ENCODE results near the gene GRWD1. TPM values are rescaled to one million over a fixed set of nuclear protein-coding genes. Genes with fewer than 3 reads are reported as not detected.
A peak's percentile ranks its signal among the peaks of the same experiment; 100 is the strongest.

The GRWD1 gene
- total and polyA plus RNA-seq, 2 of the 13 experiments (the other 11 are each of a cell fraction or from before 2014, with no cell fraction given): 10.8 to 46.6 TPM

- TF ChIP-seq CTCF (CRISPR knock-in tag; IDR thresholded peaks at IDR 0.05) (0 out of 2 replicates have a peak, but pooled peaks have one; percentile 1), MNT (IDR thresholded peaks at IDR 0.05) (peak; percentile 14; the same call in 1 of the 2 replicates), CCAR2 (optimal IDR thresholded peaks at IDR 0.05; ENCODE audit: low read depth, low read length) (no peak), RELA (CRISPR knock-in tag; IDR thresholded peaks at IDR 0.05) (no peak), NR2F1 (CRISPR knock-in tag; IDR thresholded peaks at IDR 0.05) (peak; percentile 30 to 82; a peak in 3 of 4 replicates), ZBTB38 (CRISPR knock-in tag; IDR thresholded peaks at IDR 0.05) (0 out of 2 replicates have a peak, but pooled peaks have one; percentile 5), NR2F6 (IDR thresholded peaks at IDR 0.05) (peak; percentile 82), NR2F6 (CRISPR knock-in tag; IDR thresholded peaks at IDR 0.05) (peak; percentile 92; the same call in 1 of the 2 replicates), ZNF460 (CRISPR knock-in tag; IDR thresholded peaks at IDR 0.05; ENCODE audit: borderline replicate concordance) (no peak), ZNF768 (CRISPR knock-in tag; IDR thresholded peaks at IDR 0.05) (no peak), BHLHE40 (IDR thresholded peaks at IDR 0.05; ENCODE audit: low read length) (peak; percentile 71), GABPB1 (CRISPR knock-in tag; IDR thresholded peaks at IDR 0.05) (peak; percentile 66), ZNF441 (CRISPR knock-in tag; IDR thresholded peaks at IDR 0.05; ENCODE audit: borderline replicate concordance) (no peak), HDAC1 (CRISPR knock-in tag; IDR thresholded peaks at IDR 0.05) (peak; percentile 28), ZNF230 (CRISPR knock-in tag; IDR thresholded peaks at IDR 0.05) (0 out of 2 replicates have a peak, but pooled peaks have one; percentile 47)
- TF ChIP-seq, protein P1, sequence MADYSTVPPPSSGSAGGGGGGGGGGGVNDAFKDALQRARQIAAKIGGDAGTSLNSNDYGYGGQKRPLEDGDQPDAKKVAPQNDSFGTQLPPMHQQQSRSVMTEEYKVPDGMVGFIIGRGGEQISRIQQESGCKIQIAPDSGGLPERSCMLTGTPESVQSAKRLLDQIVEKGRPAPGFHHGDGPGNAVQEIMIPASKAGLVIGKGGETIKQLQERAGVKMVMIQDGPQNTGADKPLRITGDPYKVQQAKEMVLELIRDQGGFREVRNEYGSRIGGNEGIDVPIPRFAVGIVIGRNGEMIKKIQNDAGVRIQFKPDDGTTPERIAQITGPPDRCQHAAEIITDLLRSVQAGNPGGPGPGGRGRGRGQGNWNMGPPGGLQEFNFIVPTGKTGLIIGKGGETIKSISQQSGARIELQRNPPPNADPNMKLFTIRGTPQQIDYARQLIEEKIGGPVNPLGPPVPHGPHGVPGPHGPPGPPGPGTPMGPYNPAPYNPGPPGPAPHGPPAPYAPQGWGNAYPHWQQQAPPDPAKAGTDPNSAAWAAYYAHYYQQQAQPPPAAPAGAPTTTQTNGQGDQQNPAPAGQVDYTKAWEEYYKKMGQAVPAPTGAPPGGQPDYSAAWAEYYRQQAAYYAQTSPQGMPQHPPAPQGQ (CRISPR knock-in tag; IDR thresholded peaks at IDR 0.05; ENCODE audit: borderline replicate concordance): 0 out of 2 replicates have a peak, but pooled peaks have one; percentile 40
- TF ChIP-seq, protein P2, sequence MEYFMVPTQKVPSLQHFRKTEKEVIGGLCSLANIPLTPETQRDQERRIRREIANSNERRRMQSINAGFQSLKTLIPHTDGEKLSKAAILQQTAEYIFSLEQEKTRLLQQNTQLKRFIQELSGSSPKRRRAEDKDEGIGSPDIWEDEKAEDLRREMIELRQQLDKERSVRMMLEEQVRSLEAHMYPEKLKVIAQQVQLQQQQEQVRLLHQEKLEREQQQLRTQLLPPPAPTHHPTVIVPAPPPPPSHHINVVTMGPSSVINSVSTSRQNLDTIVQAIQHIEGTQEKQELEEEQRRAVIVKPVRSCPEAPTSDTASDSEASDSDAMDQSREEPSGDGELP (IDR thresholded peaks at IDR 0.05; ENCODE audit: borderline replicate concordance, low read depth): peak; percentile 2; the same call in 1 of the 2 replicates
- TF ChIP-seq, protein P3, sequence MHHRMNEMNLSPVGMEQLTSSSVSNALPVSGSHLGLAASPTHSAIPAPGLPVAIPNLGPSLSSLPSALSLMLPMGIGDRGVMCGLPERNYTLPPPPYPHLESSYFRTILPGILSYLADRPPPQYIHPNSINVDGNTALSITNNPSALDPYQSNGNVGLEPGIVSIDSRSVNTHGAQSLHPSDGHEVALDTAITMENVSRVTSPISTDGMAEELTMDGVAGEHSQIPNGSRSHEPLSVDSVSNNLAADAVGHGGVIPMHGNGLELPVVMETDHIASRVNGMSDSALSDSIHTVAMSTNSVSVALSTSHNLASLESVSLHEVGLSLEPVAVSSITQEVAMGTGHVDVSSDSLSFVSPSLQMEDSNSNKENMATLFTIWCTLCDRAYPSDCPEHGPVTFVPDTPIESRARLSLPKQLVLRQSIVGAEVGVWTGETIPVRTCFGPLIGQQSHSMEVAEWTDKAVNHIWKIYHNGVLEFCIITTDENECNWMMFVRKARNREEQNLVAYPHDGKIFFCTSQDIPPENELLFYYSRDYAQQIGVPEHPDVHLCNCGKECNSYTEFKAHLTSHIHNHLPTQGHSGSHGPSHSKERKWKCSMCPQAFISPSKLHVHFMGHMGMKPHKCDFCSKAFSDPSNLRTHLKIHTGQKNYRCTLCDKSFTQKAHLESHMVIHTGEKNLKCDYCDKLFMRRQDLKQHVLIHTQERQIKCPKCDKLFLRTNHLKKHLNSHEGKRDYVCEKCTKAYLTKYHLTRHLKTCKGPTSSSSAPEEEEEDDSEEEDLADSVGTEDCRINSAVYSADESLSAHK (CRISPR knock-in tag; IDR thresholded peaks at IDR 0.05; ENCODE audit: borderline replicate concordance): no peak
These were observed 55.9 kb downstream of the GRWD1 start (continued) for GRCh38 chr19:48501494-48502349.

All from HepG2 (cell line).